PC-3 (cell line): ENCODE data around the gene USP9X. TPM values are rescaled to one million over a fixed set of nuclear protein-coding genes. Genes with fewer than 3 reads are reported as not detected.

Source experiments
- ATAC-seq: fragments of 200-7000 bp; cut with Tn5 transposase; 2 replicates; pipeline ENCODE4 v1.9.1; 2020; ENCODE audit warnings: mild to moderate bottlenecking, moderate library complexity
- BruUV-seq: library from RNA; stranded (reverse); fragments of 400-500 nt; replicated peaks from 2 replicates; lab custom pipeline; 2021; lab: Mats Ljungman, UMichigan
- CTCF ChIA-PET: fragments of 300-600 bp; sonication (Branson Sonifier 250); formaldehyde crosslinking; loops from one replicate; lab custom pipeline; 2022; ENCODE audit warnings: antibody characterized with exemption; lab: Charles Lee
- POLR2A ChIA-PET: fragments of 300-600 bp; sonication (Branson Sonifier 250); formaldehyde crosslinking; loops from one replicate; lab custom pipeline; 2022; ENCODE audit warnings: antibody characterized with exemption; ENCODE audit not compliant: unreplicated experiment; lab: Charles Lee
- DNase-seq: peaks from one replicate; pipeline ENCODE4 v3.0.0-alpha.2; 2015
- H2AFZ ChIP-seq: fragments of 300-600 bp; sonication (generic); 2 replicates; pipeline ENCODE4 v1.6.0; 2016; ENCODE audit warnings: antibody characterized with exemption, low read length
- H3F3A ChIP-seq: fragments of 300-600 bp; sonication (generic); one replicate; pipeline ENCODE4 v1.6.0; 2017; ENCODE audit warnings: antibody characterized with exemption, low read length, control low read depth, mild to moderate bottlenecking; ENCODE audit not compliant: unreplicated experiment
- H3K27ac ChIP-seq: fragments of 300-600 bp; sonication (generic); 2 replicates; pipeline ENCODE4 v1.5.1; 2016; ENCODE audit warnings: mild to moderate bottlenecking, low read length
- H3K27me3 ChIP-seq: fragments of 300-600 bp; sonication (generic); 2 replicates; pipeline ENCODE4 v1.6.1; 2016; ENCODE audit warnings: low read length, mixed read lengths
- H3K36me3 ChIP-seq: fragments of 300-600 bp; sonication (generic); 2 replicates; pipeline ENCODE4 v1.6.1; 2016; ENCODE audit warnings: low read depth, mixed run types, low read length, mixed read lengths
- H3K4me1 ChIP-seq: fragments of 300-600 bp; sonication (generic); 2 replicates; pipeline ENCODE4 v1.5.1; 2016; ENCODE audit warnings: low read length; ENCODE audit not compliant: insufficient read depth
- H3K4me2 ChIP-seq: fragments of 300-600 bp; sonication (generic); 2 replicates; pipeline ENCODE4 v1.6.0; 2016; ENCODE audit warnings: low read length
- H3K4me3 ChIP-seq: fragments of 300-600 bp; sonication (generic); 2 replicates; pipeline ENCODE4 v1.5.1; 2016; ENCODE audit warnings: mild to moderate bottlenecking, low read length, mixed read lengths
- H3K79me2 ChIP-seq: fragments of 300-600 bp; sonication (generic); 2 replicates; pipeline ENCODE4 v1.6.1; 2017; ENCODE audit warnings: low read length, mixed read lengths
- H3K9ac ChIP-seq: fragments of 300-600 bp; sonication (generic); 2 replicates; pipeline ENCODE4 v1.6.0; 2016; ENCODE audit warnings: mild to moderate bottlenecking, low read length
- H3K9me2 ChIP-seq: fragments of 300-600 bp; sonication (generic); replicated peaks from 2 replicates; pipeline ENCODE4 v1.6.1; 2016; ENCODE audit warnings: mixed run types, low read length, mixed read lengths
- H3K9me3 ChIP-seq: fragments of 300-600 bp; sonication (generic); 2 replicates; pipeline ENCODE4 v1.6.1; 2016; ENCODE audit warnings: low read length, mixed read lengths
- H4K20me1 ChIP-seq: fragments of 300-600 bp; sonication (generic); 2 replicates; pipeline ENCODE4 v1.6.1; 2016; ENCODE audit warnings: low read length, mixed read lengths
- EZH2 ChIP-seq: fragments of 300-600 bp; sonication (generic); IDR thresholded peaks from one replicate; pipeline ENCODE4 v1.6.1; 2017; ENCODE audit warnings: antibody characterized with exemption, mild to moderate bottlenecking, low read length; ENCODE audit not compliant: unreplicated experiment
- EZH2phosphoT487 ChIP-seq: fragments of 300-600 bp; sonication (generic); IDR thresholded peaks from 2 replicates; pipeline ENCODE4 v1.6.1; 2018; ENCODE audit warnings: mild to moderate bottlenecking, antibody characterized with exemption, low read length, borderline replicate concordance
- intact Hi-C: fragments of 100-400 bp; cut with micrococcal nuclease; formaldehyde crosslinking; loops from 2 replicates; pipeline ENCODE4 v1.9.0; 2023
- total RNA-seq: library from RNA; depleted of rRNA; stranded (reverse); fragments of >200 nt; gene quantifications from 2 replicates; pipeline ENCODE4 v1.2.3, GENCODE V29; 2014
- TF ChIP-seq, protein P1 (sequence below): fragments of 300-600 bp; sonication (generic); conservative IDR thresholded peaks from 2 replicates; pipeline ENCODE4 v1.5.1; 2017; ENCODE audit warnings: antibody characterized with exemption, low read depth, mild to moderate bottlenecking, low read length

USP9X gene
- total RNA-seq, 1 experiment from 2014 or later = 63.5 TPM

- intact Hi-C loops = no loop called here
- H3K27me3 ChIP-seq = no peaks in the 10 kb centered on the region
- no peak overlapping the region for H3K27ac ChIP-seq
- 0 out of 2 replicates have a peak, but pooled peaks cover 6% of the 10 kb centered on the region for H4K20me1 ChIP-seq
- H3K79me2 ChIP-seq = peaks cover 36% of the 10 kb centered on the region
- ChIA-PET CTCF (no interaction called here), POLR2A (no interaction called here)
- ATAC-seq (no peak), DNase-seq (no peak)
- H3F3A ChIP-seq = peaks cover 5% of the 10 kb centered on the region
- no peaks in the 10 kb centered on the region for H3K9me2 ChIP-seq
- H3K4me1 ChIP-seq = no peaks in the 10 kb centered on the region
- TF ChIP-seq, protein P1, sequence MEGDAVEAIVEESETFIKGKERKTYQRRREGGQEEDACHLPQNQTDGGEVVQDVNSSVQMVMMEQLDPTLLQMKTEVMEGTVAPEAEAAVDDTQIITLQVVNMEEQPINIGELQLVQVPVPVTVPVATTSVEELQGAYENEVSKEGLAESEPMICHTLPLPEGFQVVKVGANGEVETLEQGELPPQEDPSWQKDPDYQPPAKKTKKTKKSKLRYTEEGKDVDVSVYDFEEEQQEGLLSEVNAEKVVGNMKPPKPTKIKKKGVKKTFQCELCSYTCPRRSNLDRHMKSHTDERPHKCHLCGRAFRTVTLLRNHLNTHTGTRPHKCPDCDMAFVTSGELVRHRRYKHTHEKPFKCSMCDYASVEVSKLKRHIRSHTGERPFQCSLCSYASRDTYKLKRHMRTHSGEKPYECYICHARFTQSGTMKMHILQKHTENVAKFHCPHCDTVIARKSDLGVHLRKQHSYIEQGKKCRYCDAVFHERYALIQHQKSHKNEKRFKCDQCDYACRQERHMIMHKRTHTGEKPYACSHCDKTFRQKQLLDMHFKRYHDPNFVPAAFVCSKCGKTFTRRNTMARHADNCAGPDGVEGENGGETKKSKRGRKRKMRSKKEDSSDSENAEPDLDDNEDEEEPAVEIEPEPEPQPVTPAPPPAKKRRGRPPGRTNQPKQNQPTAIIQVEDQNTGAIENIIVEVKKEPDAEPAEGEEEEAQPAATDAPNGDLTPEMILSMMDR = no peak
- no peak overlapping the region for H3K4me2 ChIP-seq
- H3K4me3 ChIP-seq = no peak overlapping the region
- no TSS peak for BruUV-seq
- H2AFZ ChIP-seq = no peak overlapping the region
- peaks cover 27% of the 10 kb centered on the region for H3K36me3 ChIP-seq
- H3K9me3 ChIP-seq = no peaks in the 10 kb centered on the region
- H3K9ac ChIP-seq = no peak overlapping the region
These were observed 46.5 kb downstream of the USP9X start for GRCh38 chrX:41131766-41132165.

- Histone ChIP-seq H3K9ac (no peak overlapping the region), H3F3A (peaks cover 6% of the 10 kb centered on the region), H3K9me3 (no peaks in the 10 kb centered on the region), H3K4me2 (no peak overlapping the region), H3K4me3 (no peak overlapping the region), H3K27ac (no peak overlapping the region), H3K9me2 (no peaks in the 10 kb centered on the region), H3K79me2 (peaks cover 28% of the 10 kb centered on the region; the same call in 1 of the 2 replicates), H4K20me1 (0 out of 2 replicates have a peak, but pooled peaks cover 1% of the 10 kb centered on the region), H3K4me1 (no peaks in the 10 kb centered on the region), H3K27me3 (no peaks in the 10 kb centered on the region), H2AFZ (no peak overlapping the region), H3K36me3 (peaks cover 27% of the 10 kb centered on the region)
- intact Hi-C loops = no loop called here
- DNase-seq = no peak
- TF ChIP-seq EZH2phosphoT487 = no peak
- no peak for TF ChIP-seq EZH2
- TF ChIP-seq, protein P1 = no peak
- ChIA-PET POLR2A (no interaction called here), CTCF (no interaction called here)
- ATAC-seq = no peak
- BruUV-seq = no TSS peak
These were observed 48.3 kb downstream of the USP9X start for GRCh38 chrX:41133551-41133950.

- Histone ChIP-seq H3F3A (peaks cover 6% of the 10 kb centered on the region), H3K79me2 (peaks cover 27% of the 10 kb centered on the region; the same call in 1 of the 2 replicates), H3K9me3 (no peaks in the 10 kb centered on the region), H3K36me3 (peaks cover 29% of the 10 kb centered on the region; the same call in 1 of the 2 replicates), H3K27me3 (no peaks in the 10 kb centered on the region), H3K9me2 (no peaks in the 10 kb centered on the region), H3K27ac (no peak overlapping the region), H3K4me2 (no peak overlapping the region), H4K20me1 (no peaks in the 10 kb centered on the region), H3K9ac (no peak overlapping the region), H3K4me1 (no peaks in the 10 kb centered on the region), H2AFZ (no peak overlapping the region), H3K4me3 (no peak overlapping the region)
- no TSS peak for BruUV-seq
- POLR2A ChIA-PET = no interaction called here
- CTCF ChIA-PET = interaction anchor here (0.6 kb wide), 1 partner anchor 484 kb away, joined by 3 read pairs; no protein-coding TSS in a partner anchor
- DNase-seq (peak; percentile 27), ATAC-seq (no peak)
- TF ChIP-seq, protein P1 = peak; percentile 54; the same call in 1 of the 2 replicates
- TF ChIP-seq EZH2phosphoT487 (no peak), EZH2 (no peak)
- intact Hi-C loops = no loop called here
These were observed 52.3 kb downstream of the USP9X start for GRCh38 chrX:41137589-41137988.
